ENCODE data around the gene R3HDM2. TPM values are rescaled to one million over a fixed set of nuclear protein-coding genes. Genes with fewer than 3 reads are reported as not detected.
"Not testable (repeated sequence)": the region's sequence is repeated elsewhere in the genome, so short reads cannot be mapped to it uniquely, and the experiment has no call there.

The R3HDM2 gene
- polyA plus RNA-seq, 1 experiment: 20.0 TPM

- TF ChIP-seq CTCF (IDR thresholded peaks at IDR 0.05; ENCODE audit: low read depth, low read length): no peak
- CTCF ChIA-PET: interaction anchor here (1.3 kb wide), 1 partner anchor 11 kb away, joined by 6 read pairs; no protein-coding TSS in a partner anchor
Measured at GRCh38 chr12:57441846-57442427, 11.1 kb upstream of the R3HDM2 start.

GRCh38 chr12:57441393-57441792, 10.6 kb upstream of the R3HDM2 start:
- H3K27ac ChIP-seq (ENCODE audit: low read depth, low read length); DNase-seq (ENCODE audit: low read depth, low spot score); H3K27me3 ChIP-seq (ENCODE audit: control insufficient read depth, insufficient read depth, low read length); H3K9me3 ChIP-seq (ENCODE audit: control insufficient read depth, insufficient read depth, low read length); H3K4me3 ChIP-seq (ENCODE audit: low read depth, low read length): not testable (repeated sequence)
- ChIA-PET POLR2A (interaction anchor here (0.6 kb wide), 1 partner anchor 1193 kb away, joined by 4 read pairs; no protein-coding TSS in a partner anchor), CTCF (interaction anchor here (1.8 kb wide), 1 partner anchor 11 kb away, joined by 5 read pairs; no protein-coding TSS in a partner anchor)

More at GRCh38 chr12:57441846-57442427, 11.1 kb upstream of the R3HDM2 start:
- Histone ChIP-seq H3K9me3 (ENCODE audit: control insufficient read depth, insufficient read depth, low read length) (no peaks in the 10 kb centered on the region), H3K4me3 (ENCODE audit: low read depth, low read length) (no peak overlapping the region), H3K27me3 (ENCODE audit: control insufficient read depth, insufficient read depth, low read length) (no peaks in the 10 kb centered on the region), H3K27ac (ENCODE audit: low read depth, low read length) (no peak overlapping the region)
- POLR2A ChIA-PET: interaction anchor here (0.6 kb wide), 1 partner anchor 1194 kb away, joined by 4 read pairs; no protein-coding TSS in a partner anchor
- no peak for DNase-seq (ENCODE audit: low read depth, low spot score)

GRCh38 chr12:57439762-57440266, 9.0 kb upstream of the R3HDM2 start:
- H3K4me3 ChIP-seq (ENCODE audit: low read depth, low read length): no peak overlapping the region
- no peaks in the 10 kb centered on the region for H3K9me3 ChIP-seq (ENCODE audit: control insufficient read depth, insufficient read depth, low read length)
- no peak overlapping the region for H3K27ac ChIP-seq (ENCODE audit: low read depth, low read length)
- H3K27me3 ChIP-seq (ENCODE audit: control insufficient read depth, insufficient read depth, low read length): no peaks in the 10 kb centered on the region
- no peak for TF ChIP-seq CTCF (IDR thresholded peaks at IDR 0.05; ENCODE audit: low read depth, low read length)
- ChIA-PET POLR2A (no interaction called here), CTCF (interaction anchor here (1.8 kb wide), 1 partner anchor 13 kb away, joined by 5 read pairs; no protein-coding TSS in a partner anchor)
- DNase-seq (ENCODE audit: low read depth, low spot score): no peak

GRCh38 chr12:57438400-57438799, 7.6 kb upstream of the R3HDM2 start:
- CTCF ChIA-PET: interaction anchor here (0.9 kb wide), 1 partner anchor 18 kb away, joined by 3 read pairs; no protein-coding TSS in a partner anchor
- no peak overlapping the region for H3K27ac ChIP-seq (ENCODE audit: low read depth, low read length)

GRCh38 chr12:57435293-57435692, 4.5 kb upstream of the R3HDM2 start:
- H3K9me3 ChIP-seq (ENCODE audit: control insufficient read depth, insufficient read depth, low read length): no peaks in the 10 kb centered on the region
- CTCF ChIA-PET: interaction anchor here (1.3 kb wide), 1 partner anchor 18 kb away, joined by 5 read pairs; no protein-coding TSS in a partner anchor
- POLR2A ChIA-PET: no interaction called here
- no peak for DNase-seq (ENCODE audit: low read depth, low spot score)
- H3K27ac ChIP-seq (ENCODE audit: low read depth, low read length): no peak overlapping the region
- no peak for TF ChIP-seq CTCF (IDR thresholded peaks at IDR 0.05; ENCODE audit: low read depth, low read length)
- H3K27me3 ChIP-seq (ENCODE audit: control insufficient read depth, insufficient read depth, low read length): no peaks in the 10 kb centered on the region
- no peak overlapping the region for H3K4me3 ChIP-seq (ENCODE audit: low read depth, low read length)

More at GRCh38 chr12:57438400-57438799, 7.6 kb upstream of the R3HDM2 start:
- Histone ChIP-seq H3K27me3 (ENCODE audit: control insufficient read depth, insufficient read depth, low read length) (no peaks in the 10 kb centered on the region), H3K9me3 (ENCODE audit: control insufficient read depth, insufficient read depth, low read length) (no peaks in the 10 kb centered on the region), H3K4me3 (ENCODE audit: low read depth, low read length) (no peak overlapping the region)
- TF ChIP-seq CTCF (IDR thresholded peaks at IDR 0.05; ENCODE audit: low read depth, low read length): no peak
- no peak for DNase-seq (ENCODE audit: low read depth, low spot score)
- POLR2A ChIA-PET: interaction anchor here (0.7 kb wide), 1 partner anchor 13 kb away, joined by 3 read pairs; no protein-coding TSS in a partner anchor
